Amniotic epithelial cell (primary cell): ENCODE measurements around the gene NRAP.

Source experiments
- DNase-seq: peaks from one replicate; pipeline ENCODE4 v3.0.0-alpha.2; 2010; ENCODE audit warnings: low read depth

Gene NRAP

GRCh38 chr10:113631684-113632367 lies 32.0 kb downstream of the NRAP start:
- DNase-seq, result no peak

GRCh38 chr10:113630929-113631533 lies 32.8 kb downstream of the NRAP start:
- DNase-seq, result no peak

GRCh38 chr10:113628607-113629153 lies 35.2 kb downstream of the NRAP start:
- DNase-seq, result no peak

GRCh38 chr10:113627836-113628235 lies 36.0 kb downstream of the NRAP start:
- DNase-seq, result no peak

GRCh38 chr10:113626809-113627355 lies 37.0 kb downstream of the NRAP start:
- no peak for DNase-seq

- no peak for DNase-seq
Measured at GRCh38 chr10:113625461-113626186, 38.2 kb downstream of the NRAP start.

- no peak for DNase-seq
Measured at GRCh38 chr10:113622831-113623230, 41.0 kb downstream of the NRAP start.

- no peak for DNase-seq
Measured at GRCh38 chr10:113621799-113622198, 42.0 kb downstream of the NRAP start.

- DNase-seq, result no peak
Measured at GRCh38 chr10:113620936-113621335, 42.9 kb downstream of the NRAP start.

- DNase-seq, result no peak
Measured at GRCh38 chr10:113620511-113620910, 43.3 kb downstream of the NRAP start.

- no peak for DNase-seq
Measured at GRCh38 chr10:113619401-113619800, 44.4 kb downstream of the NRAP start.

GRCh38 chr10:113618338-113618737 lies 45.5 kb downstream of the NRAP start:
- DNase-seq, result no peak

GRCh38 chr10:113617086-113617485 lies 46.8 kb downstream of the NRAP start:
- no peak for DNase-seq

GRCh38 chr10:113616244-113617074 lies 47.4 kb downstream of the NRAP start:
- DNase-seq, result no peak

- no peak for DNase-seq
Measured at GRCh38 chr10:113613977-113614690, 49.7 kb downstream of the NRAP start.

- no peak for DNase-seq
Measured at GRCh38 chr10:113613427-113613826, 50.4 kb downstream of the NRAP start.

- no peak for DNase-seq
Measured at GRCh38 chr10:113612154-113612553, 51.7 kb downstream of the NRAP start.

- no peak for DNase-seq
Measured at GRCh38 chr10:113610631-113611601, 52.9 kb downstream of the NRAP start.

GRCh38 chr10:113609704-113610108 lies 54.1 kb downstream of the NRAP start:
- peak; percentile 2 for DNase-seq
